GM12874 (cell line): ENCODE measurements around the gene SKAP1.

Source experiments
- CTCF ChIP-seq: IDR thresholded peaks from 2 replicates; pipeline ENCODE4 v1.5.1; 2011; ENCODE audit warnings: low read depth, mild to moderate bottlenecking, control low read depth, low read length, moderate library complexity; ENCODE audit not compliant: insufficient read depth

Gene SKAP1

GRCh38 chr17:48241131-48241591 lies 188.9 kb downstream of the SKAP1 start:
- TF ChIP-seq CTCF: no peak

- TF ChIP-seq CTCF: no peak
Measured at GRCh38 chr17:48240562-48241130, 189.4 kb downstream of the SKAP1 start.

- TF ChIP-seq CTCF: no peak
Measured at GRCh38 chr17:48240122-48240521, 189.9 kb downstream of the SKAP1 start.

- TF ChIP-seq CTCF: no peak
Measured at GRCh38 chr17:48239603-48239995, 190.4 kb downstream of the SKAP1 start.

- no peak for TF ChIP-seq CTCF
Measured at GRCh38 chr17:48238933-48239602, 190.9 kb downstream of the SKAP1 start.

GRCh38 chr17:48237456-48237855 lies 192.6 kb downstream of the SKAP1 start:
- no peak for TF ChIP-seq CTCF

- no peak for TF ChIP-seq CTCF
Measured at GRCh38 chr17:48236681-48237134, 193.3 kb downstream of the SKAP1 start.
